ENCODE results near the gene DAB2IP. TPM values are rescaled to one million over a fixed set of nuclear protein-coding genes. Genes with fewer than 3 reads are reported as not detected.

Gene DAB2IP
- polyA plus RNA-seq, 1 donor (not counting 4 experiments of a cell fraction or from before 2014, with no cell fraction given) = 28.6 TPM

- dilution Hi-C loops (cut with MboI; ENCODE audit: extremely low pct_ligation_motif_present, low sequenced_read_pairs) = no loop called here
- H3K79me2 ChIP-seq (ENCODE audit: control insufficient read depth, insufficient read depth, low read length) = peaks cover 11% of the 10 kb centered on the region
- H3K4me1 ChIP-seq (ENCODE audit: control insufficient read depth, extremely low read depth, insufficient read depth, low read length) = peaks cover 14% of the 10 kb centered on the region
- no peak overlapping the region for H2AFZ ChIP-seq (ENCODE audit: control insufficient read depth, low read length)
- H3K27ac ChIP-seq (ENCODE audit: control insufficient read depth, insufficient read depth, low read length) = no peak overlapping the region
- H3K9me3 ChIP-seq (ENCODE audit: control insufficient read depth, low read depth, low read length) = no peaks in the 10 kb centered on the region
- no peak overlapping the region for H3K4me2 ChIP-seq (ENCODE audit: control insufficient read depth, extremely low read depth, insufficient read depth, low read depth, low read length)
- H3K27me3 ChIP-seq (ENCODE audit: control insufficient read depth, extremely low read depth, insufficient read depth, low read length) = no peaks in the 10 kb centered on the region
- H3K4me3 ChIP-seq (ENCODE audit: control insufficient read depth in 2 of 3, extremely low read depth in 1 of 3, insufficient read depth in 2 of 3, low read depth in 1 of 3, low read length in 3 of 3) = no peak overlapping the region
- no peak overlapping the region for H3K9ac ChIP-seq (ENCODE audit: control insufficient read depth, extremely low read depth, insufficient read depth, low read length)
- peaks cover 3% of the 10 kb centered on the region for H3K9me1 ChIP-seq (ENCODE audit: control insufficient read depth, extremely low read depth, insufficient read depth, low read length)
- FAIRE-seq (no peak), DNase-seq (ENCODE audit: low read depth, low spot score) (no peak)
- no peaks in the 10 kb centered on the region for H4K20me1 ChIP-seq (ENCODE audit: control insufficient read depth, extremely low read depth, insufficient read depth, low read length)
- no peaks in the 10 kb centered on the region for H3K36me3 ChIP-seq (ENCODE audit: control insufficient read depth in 2 of 2, extremely low read depth in 1 of 2, insufficient read depth in 2 of 2, low read length in 2 of 2)
- TF ChIP-seq CTCF (optimal IDR thresholded peaks at IDR 0.05 in 1 of 3, IDR thresholded peaks at IDR 0.05 in 1 of 3, conservative IDR thresholded peaks at IDR 0.05 in 1 of 3; ENCODE audit: extremely low read depth in 1 of 3, insufficient read depth in 2 of 3, low read length in 3 of 3) (no peak), EZH2 (IDR thresholded peaks at IDR 0.05; ENCODE audit: low read length) (no peak)
Measured at GRCh38 chr9:121696930-121697329, 45.5 kb downstream of the DAB2IP start.

- Histone ChIP-seq H3K9ac (ENCODE audit: control insufficient read depth, extremely low read depth, insufficient read depth, low read length) (peak overlapping the region; percentile 82), H3K79me2 (ENCODE audit: control insufficient read depth, insufficient read depth, low read length) (peaks cover 31% of the 10 kb centered on the region), H3K4me1 (ENCODE audit: control insufficient read depth, extremely low read depth, insufficient read depth, low read length) (peaks cover 31% of the 10 kb centered on the region), H3K9me1 (ENCODE audit: control insufficient read depth, extremely low read depth, insufficient read depth, low read length) (peaks cover 11% of the 10 kb centered on the region), H3K27me3 (ENCODE audit: control insufficient read depth, extremely low read depth, insufficient read depth, low read length) (no peaks in the 10 kb centered on the region), H3K4me2 (ENCODE audit: control insufficient read depth, extremely low read depth, insufficient read depth, low read depth, low read length) (peak overlapping the region; percentile 78), H3K36me3 (ENCODE audit: control insufficient read depth in 2 of 2, extremely low read depth in 1 of 2, insufficient read depth in 2 of 2, low read length in 2 of 2) (no peaks in the 10 kb centered on the region), H3K27ac (ENCODE audit: control insufficient read depth, insufficient read depth, low read length) (no peak overlapping the region), H4K20me1 (ENCODE audit: control insufficient read depth, extremely low read depth, insufficient read depth, low read length) (peaks cover 7% of the 10 kb centered on the region), H3K4me3 (ENCODE audit: control insufficient read depth in 2 of 3, extremely low read depth in 1 of 3, insufficient read depth in 2 of 3, low read depth in 1 of 3, low read length in 3 of 3) (peak overlapping the region; percentile 64 to 91 (median 86)), H2AFZ (ENCODE audit: control insufficient read depth, low read length) (no peak overlapping the region), H3K9me3 (ENCODE audit: control insufficient read depth, low read depth, low read length) (no peaks in the 10 kb centered on the region)
- no peak for FAIRE-seq
- DNase-seq (ENCODE audit: low read depth, low spot score) = no peak
- no peak for TF ChIP-seq EZH2 (IDR thresholded peaks at IDR 0.05; ENCODE audit: low read length)
- no peak for TF ChIP-seq CTCF (optimal IDR thresholded peaks at IDR 0.05 in 1 of 3, IDR thresholded peaks at IDR 0.05 in 1 of 3, conservative IDR thresholded peaks at IDR 0.05 in 1 of 3; ENCODE audit: extremely low read depth in 1 of 3, insufficient read depth in 2 of 3, low read length in 3 of 3)
- dilution Hi-C loops (cut with MboI; ENCODE audit: extremely low pct_ligation_motif_present, low sequenced_read_pairs) = no loop called here
Measured at GRCh38 chr9:121698627-121699570, 47.5 kb downstream of the DAB2IP start.
